HG02885 (cell line): ENCODE measurements around the gene ARIH2.
"Not testable (repeated sequence)": the region's sequence is repeated elsewhere in the genome, so short reads cannot be mapped to it uniquely, and the experiment has no call there.

ENCODE experiments used
- ATAC-seq: cut with Tn5 transposase; IDR thresholded peaks from one replicate; pipeline ENCODE4 v1.9.1; 2021; ENCODE audit warnings: mild to moderate bottlenecking; ENCODE audit not compliant: unreplicated experiment, poor library complexity

The ARIH2 gene

GRCh38 chr3:48918388-48919214 is at the start of gene ARIH2:
TSS of gene ARIH2 (plus strand) at chr3:48918842. CDS start at chr3:48927559, 8,717 bp downstream.
- peak; percentile 85 for ATAC-seq

GRCh38 chr3:48877671-48878070 is 41.0 kb upstream of the ARIH2 start:
- no peak for ATAC-seq

DNA sequence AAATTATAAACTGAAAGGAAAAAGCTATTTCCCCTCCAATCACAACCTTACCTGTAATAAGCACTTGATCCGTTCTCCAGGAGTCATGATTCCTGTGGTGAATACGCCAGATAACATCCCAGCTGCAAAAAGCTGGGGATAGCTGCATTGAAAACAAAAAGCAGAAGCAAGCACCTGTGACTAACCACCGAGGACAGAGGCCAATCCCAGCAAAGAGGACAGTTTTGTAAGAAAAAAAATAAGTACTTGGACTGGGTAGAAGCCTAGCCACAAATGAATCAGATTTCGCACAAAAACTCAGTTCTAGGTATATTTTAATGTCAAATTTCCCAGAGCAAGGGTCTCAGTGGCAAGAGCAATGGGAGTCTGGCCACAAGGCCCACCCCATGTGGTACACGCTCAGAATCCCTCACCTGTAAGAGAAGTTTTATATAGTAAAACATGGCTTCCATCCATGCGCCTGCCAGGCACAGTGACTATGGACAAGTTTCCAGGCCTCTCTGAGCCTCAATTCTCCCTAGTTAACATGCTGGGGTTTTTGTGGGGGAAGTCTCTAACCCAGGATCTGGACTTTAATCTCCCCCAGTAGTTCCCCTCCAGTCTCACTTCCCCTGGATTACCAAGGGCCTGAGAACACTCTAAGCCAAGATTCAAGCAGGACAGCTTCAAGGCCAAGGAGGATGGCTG is 39.2 kb upstream of the ARIH2 start:
- no peak for ATAC-seq

- ATAC-seq = no peak
Measured at GRCh38 chr3:48879994-48880377, 38.7 kb upstream of the ARIH2 start.

GRCh38 chr3:48881006-48881405 is 37.6 kb upstream of the ARIH2 start:
- no peak for ATAC-seq

- no peak for ATAC-seq
Measured at GRCh38 chr3:48881652-48882114, 37.0 kb upstream of the ARIH2 start.

DNA sequence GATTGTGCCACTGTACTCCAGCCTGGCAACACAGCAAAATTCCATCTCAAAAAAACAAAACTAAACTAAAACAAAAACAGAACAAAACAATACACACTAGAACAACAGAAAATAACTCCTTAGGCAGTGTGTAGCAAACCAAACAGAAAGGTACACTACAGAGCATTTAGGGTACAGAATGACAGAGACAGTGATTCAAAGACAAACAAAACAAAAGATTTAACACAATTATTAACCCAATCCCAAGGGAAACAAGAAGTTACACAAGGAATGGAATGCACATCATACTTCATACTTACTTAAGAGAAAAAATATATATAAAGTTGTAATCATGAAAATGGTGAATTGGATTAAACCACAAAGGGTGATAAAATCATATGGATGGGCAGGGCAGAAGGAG is 32.9 kb upstream of the ARIH2 start:
- ATAC-seq = no peak

DNA sequence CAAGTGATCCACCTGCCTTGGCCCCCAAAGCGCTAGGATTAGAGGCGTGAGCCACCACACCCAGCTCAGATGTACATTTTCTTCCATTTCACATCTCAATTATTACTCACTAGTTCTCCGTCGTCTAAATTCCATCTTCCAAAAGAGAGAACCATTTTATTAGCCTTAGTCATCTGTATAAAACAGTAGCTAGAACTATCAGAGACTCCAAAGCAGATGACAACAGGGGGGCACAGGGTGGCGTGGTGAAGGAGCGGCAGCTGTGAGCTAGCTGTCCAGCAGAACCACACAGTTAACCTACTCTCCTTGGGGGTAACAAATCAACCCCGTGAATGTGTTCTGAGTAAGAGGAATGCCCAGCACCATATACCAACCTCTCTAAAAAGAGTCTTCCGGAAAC is 27.0 kb upstream of the ARIH2 start:
- ATAC-seq = no peak

DNA sequence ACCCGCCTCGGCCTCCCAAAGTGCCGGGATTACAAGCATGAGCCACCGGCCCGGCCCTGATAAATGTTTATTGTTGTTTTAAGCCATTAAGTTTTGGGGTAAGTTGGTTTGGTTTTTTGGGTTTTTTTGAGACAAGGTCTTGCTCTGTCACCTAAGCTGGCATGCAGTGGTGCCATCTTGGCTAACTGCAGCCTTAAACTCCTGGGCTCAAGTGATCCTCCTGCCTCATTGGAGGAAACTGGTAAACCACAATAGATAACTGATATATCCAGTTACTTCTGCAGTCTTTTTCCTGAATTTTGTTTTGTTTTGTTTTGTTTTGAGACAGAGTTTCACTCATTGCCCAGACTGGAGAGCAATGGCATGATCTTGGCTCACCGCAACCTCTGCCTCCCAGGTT is 24.1 kb upstream of the ARIH2 start:
- ATAC-seq = no peak

DNA sequence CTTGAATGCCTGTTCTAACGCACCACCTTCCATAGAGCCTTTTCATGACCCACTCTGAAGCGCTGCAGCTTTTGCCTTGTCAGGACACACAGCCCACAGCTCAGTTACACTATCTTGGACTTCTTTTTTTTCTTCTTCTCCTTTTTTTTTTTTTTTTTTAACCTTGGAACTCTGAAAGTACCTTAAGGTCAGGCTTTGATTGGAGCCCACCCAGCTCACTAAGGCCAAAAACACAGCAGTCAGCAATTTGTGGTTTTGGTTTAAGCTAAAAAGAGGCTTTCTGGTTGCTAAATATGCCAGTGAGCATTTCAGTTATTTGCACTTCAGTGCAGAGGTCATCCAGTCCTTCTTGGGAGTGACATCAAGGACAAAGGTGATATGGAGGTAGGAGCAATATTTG is 21.7 kb upstream of the ARIH2 start:
- no peak for ATAC-seq

- ATAC-seq = peak; percentile 6
Measured at GRCh38 chr3:48897460-48898376, 20.9 kb upstream of the ARIH2 start.

GRCh38 chr3:48898383-48899234 is 20.0 kb upstream of the ARIH2 start, which contains the start of gene SLC25A20:
TSS of gene SLC25A20 (minus strand) at chr3:48898882. CDS start at chr3:48898794, 88 bp downstream.
- peak; percentile 89 for ATAC-seq

GRCh38 chr3:48899273-48899672 is 19.4 kb upstream of the ARIH2 start:
- ATAC-seq = no peak

GRCh38 chr3:48907026-48907425 is 11.6 kb upstream of the ARIH2 start:
- not testable (repeated sequence) for ATAC-seq

DNA sequence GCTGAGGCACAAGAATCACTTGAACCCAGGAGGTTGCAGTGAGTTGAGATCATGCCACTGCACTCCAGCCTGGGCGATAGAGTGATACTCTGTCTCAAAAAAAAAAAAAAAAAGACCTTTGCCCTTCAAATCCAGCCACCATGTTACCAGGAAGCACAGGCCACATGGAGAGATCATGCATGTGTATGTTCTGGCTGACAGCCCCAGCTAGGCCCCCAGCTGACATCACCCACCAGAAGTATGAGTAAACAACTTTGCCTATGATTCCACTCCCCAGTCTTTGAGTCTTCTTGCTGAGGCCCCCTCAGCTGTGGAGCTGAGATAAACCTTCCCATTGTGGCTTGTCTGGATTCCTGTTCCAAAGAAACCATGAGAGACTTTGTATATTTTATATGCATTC is 3.3 kb upstream of the ARIH2 start:
- ATAC-seq = no peak

GRCh38 chr3:48919215-48920138 is 835 bp downstream of the ARIH2 start:
- ATAC-seq = peak; percentile 23

DNA sequence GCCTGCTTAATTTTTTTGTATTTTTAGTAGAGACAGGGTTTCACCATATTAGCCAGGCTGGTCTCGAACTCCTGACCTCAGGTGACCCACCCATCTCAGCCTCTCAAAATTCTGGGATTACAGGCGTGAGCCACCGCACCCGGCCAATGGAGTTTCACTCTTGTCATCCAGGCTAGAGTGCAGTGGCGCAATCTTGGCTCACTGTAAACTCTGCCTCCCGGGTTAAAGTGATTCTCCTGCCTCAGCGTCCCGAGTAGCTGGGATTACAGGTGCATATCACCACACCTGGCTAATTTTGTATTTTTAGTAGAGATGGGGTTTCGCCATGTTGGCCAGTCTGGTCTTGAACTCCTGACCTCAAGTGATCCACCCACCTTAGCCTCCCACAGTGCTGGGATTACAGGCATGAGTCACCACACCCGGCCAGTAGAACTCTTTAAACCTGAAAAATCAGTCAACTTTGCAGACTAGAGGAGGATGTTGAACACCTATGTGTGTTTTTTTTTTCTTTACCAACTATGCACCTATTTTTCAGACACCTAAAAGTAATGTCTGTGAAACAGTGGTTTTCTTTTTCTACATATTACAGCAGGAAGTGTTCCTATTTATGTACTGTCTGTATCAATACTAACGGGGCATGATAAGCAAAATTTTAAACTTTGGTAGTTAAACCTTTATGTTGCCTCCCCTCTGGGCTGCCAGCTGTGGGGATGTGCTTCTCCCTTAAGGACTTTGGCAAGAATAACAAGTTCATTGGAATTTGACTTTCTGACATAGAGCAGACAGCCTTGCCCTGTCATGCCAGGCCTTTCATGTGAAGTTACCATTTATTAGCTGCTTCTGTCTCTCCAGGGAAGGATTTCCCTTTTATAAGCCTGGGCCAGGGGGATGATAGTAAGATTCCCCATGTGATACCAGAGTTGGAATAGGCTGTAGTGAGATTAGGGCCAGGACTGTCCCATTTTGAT is 8.1 kb downstream of the ARIH2 start:
- no peak for ATAC-seq
